Activated naive CD8-positive, alpha-beta T cell treated with anti-CD3 and anti-CD28 coated beads, Interleukin-2, amount 50 U/mL, for 16 hours (primary cell): ENCODE measurements around the gene XAF1.
"Not testable (repeated sequence)": the region's sequence is repeated elsewhere in the genome, so short reads cannot be mapped to it uniquely, and the experiment has no call there.

Experiments
- DNase-seq: peaks from one replicate; pipeline ENCODE4 v3.0.0-alpha.2; 2020; ENCODE audit warnings: low read depth, low spot score

XAF1 gene, protein sequence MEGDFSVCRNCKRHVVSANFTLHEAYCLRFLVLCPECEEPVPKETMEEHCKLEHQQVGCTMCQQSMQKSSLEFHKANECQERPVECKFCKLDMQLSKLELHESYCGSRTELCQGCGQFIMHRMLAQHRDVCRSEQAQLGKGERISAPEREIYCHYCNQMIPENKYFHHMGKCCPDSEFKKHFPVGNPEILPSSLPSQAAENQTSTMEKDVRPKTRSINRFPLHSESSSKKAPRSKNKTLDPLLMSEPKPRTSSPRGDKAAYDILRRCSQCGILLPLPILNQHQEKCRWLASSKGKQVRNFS

DNA sequence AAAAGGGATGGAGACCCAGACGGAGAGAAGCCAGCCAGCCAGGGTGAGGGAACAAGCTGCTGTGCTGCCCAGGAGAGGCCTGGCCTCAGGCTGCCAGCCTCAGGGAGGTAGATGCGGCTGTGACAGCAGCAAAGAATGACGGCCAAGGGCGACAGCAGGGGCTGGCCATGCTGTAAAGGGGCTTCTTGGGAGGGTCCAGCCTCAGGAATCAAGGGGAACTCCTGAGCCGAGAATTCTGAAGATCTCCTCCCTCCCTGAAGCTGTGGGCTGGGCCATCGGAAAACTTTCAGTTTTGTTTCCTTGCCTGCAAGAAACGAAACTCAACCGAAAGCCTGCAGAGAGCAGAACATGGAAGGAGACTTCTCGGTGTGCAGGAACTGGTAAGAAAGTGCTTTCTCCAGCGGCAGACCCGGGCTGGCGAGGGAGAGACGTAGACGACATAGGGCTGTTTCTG lies at the start of gene XAF1:
TSS of gene XAF1 (plus strand) at position 316 of the 454 bp plus-strand sequence. CDS start at position 349, 33 bp downstream.
- DNase-seq: no peak

DNA sequence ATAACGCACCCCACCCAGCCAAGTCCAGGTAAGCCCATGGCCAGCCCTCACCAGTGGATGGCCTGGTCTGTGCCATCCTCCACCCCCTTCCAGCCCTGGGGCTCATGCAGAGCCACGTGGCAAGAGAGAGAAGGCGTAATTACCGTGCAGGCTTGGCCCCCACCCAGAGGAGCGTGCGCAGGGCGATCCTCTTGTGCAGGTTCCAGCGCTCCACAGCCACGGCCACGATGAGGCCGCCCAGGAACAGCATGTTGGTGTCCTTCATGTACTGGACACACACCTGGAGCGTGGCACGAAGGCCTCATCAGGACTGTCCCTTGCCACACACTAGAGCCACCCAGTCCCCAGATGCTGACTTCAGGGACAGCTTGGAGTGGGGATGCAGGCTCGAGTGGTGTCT lies 49.3 kb upstream of the XAF1 start:
- DNase-seq: no peak

DNA sequence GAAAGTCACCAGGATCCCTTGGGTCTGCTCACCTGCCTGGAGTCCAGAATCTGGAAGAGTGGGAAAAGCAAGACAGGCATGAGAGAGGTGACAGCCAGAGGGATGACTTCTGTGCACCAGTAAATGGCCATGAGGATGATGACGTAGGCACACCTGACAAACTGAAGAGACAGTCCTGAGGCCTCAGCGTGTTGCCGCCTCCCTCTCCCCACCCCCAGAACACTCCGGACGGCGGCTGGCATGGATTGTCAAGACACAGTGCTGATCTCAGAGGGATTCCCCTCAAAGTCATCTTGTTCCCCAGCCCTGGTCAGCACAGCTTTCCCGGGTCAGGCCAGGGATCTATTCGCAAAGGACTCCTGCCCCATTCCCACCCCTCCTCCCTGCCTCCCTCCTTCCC lies 48.9 kb upstream of the XAF1 start:
- no peak for DNase-seq

DNA sequence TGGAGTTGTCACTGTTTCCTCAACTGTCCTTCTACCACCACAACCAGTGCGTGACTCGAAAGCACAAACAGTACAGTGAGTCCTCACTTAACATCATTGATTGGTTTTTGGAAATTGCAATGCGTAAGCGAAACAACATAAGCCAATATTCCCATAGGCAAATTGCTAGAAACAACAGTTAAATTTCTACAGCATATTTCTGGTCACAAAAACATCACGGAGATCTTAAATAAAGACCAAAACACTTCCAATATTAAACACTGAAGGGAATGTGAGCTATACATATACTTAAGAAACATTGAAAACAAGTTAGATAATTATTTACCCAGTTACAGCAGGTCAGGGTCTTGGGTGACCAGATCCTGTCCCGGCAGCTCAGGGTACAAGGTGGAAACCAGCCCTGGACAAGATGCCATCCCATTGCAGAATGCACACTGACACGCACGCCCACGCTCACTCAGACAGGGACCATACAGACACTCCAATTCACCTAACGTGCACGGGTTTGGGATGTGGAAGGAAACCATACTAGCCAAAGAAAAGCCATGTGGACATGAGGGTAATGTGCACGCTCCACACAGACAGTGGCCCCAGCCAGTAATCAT lies 47.4 kb upstream of the XAF1 start:
- DNase-seq: no peak

DNA sequence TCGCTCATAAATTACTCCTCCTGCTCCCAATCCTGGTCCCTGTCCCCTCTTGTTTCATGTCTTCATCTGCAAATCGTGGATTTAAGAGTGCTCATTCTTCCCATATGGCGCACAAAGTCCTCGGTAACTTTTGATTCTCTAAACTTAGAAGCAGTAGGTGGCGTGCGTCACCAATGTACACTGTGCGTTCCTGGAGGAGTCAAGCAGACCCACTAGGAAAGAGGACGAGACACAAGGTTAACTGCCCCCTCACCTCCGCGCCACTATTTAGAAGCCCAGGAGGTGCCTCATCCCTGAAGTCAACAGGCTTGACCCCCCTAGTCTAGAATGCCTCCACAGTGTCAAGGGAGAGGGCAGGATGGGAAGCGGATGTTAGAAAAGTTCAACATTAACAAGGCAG lies 45.5 kb upstream of the XAF1 start:
- DNase-seq: no peak

DNA sequence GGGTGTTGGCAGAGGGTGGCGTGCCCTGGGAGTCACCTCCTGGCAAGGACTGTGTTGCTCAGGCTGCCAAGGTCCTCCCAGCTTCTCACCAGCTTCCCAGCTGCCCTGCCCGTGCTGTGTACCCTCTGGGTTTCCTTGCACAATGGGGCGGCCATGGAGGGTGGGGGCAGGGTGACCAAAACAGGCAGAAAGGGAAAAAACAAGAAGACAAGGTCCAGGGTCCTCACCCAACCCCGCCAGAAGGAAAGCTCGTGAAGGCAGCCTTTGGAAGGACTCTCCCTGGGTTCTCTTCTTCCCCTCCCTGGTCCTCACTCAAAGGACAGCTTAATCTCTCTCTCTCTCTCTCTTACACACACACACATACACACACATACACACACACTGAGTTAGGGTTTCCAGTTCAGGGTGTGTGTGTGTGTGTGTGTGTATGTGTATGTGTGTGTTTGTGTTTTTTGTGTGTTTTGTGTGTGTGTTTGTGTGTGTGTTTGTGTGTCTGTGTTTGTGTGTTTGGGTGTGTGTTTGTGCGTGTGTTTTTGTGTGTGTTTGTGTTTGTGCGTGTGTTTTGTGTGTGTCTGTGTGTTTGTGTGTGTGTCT lies 44.7 kb upstream of the XAF1 start:
- no peak for DNase-seq

DNA sequence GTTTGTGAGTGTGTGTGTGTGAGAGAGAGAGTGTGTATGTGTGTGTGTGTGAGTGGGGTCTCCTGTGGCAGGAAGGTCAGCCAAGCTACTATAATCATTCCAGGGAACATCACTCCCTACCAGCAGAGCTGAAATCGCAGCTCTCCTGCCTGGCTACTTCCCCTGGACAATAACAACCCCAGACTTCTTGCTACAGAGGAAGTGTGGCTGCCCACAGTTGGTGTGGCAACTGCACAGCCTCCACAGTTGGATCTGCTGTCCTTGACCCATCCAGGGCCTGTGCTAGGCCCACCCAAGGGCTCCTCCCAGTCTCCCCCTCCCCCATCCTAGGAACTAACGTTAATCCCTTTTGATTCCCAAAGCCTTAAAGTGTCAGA lies 44.2 kb upstream of the XAF1 start:
- DNase-seq: no peak

DNA sequence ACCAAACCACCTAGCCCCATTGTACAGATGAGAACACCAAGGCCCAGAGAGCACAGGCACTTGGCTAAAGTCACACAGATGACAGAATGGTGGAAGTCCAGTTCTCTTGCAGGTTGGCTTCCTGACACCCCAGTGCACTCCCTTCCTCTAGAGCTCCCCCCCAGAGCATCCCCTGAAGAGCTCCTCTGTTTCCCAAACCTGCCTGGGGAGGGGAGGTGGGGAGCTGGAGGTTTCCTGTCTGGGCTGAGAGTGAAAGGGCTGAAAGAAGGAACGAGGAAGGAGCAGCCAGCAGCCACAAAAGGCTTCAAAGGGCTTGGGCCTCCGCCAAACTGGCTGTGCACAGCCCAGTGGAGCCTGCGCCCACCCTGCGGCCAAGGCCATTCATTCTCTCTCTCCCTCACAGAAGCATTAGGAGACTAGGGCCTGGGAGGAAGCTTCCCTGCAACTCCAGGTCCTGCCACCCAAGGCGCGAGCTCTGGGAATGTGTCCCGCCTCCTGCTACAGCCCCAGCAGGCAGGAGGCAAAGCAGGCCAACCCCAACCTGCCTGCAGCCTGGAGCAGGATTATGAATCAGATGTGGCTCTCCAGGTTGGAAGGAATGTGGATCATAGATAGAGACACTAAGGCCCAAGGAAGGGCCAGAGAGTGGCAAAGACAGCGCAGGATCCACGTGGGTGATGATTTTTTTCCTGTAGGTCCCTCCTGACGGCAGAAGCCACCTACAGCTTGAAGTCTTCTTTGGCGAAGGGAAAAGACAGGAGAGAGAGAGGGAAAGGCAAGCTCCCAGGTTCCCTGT lies 43.6 kb upstream of the XAF1 start:
- DNase-seq: no peak

DNA sequence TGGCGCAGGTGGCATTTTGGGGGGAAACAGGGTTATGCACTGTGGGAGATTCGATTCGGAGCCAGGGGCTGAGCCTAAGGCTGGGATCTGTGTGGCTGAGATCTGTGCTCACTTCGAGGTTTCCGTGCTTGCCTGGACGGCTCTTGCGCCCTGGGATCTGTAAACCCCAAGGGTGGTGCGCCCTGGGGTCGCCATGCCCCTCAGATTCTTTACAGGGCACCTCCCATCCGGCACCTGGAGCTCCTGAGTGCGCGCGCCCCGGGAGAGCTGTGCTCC lies 43.1 kb upstream of the XAF1 start:
- no peak for DNase-seq

DNA sequence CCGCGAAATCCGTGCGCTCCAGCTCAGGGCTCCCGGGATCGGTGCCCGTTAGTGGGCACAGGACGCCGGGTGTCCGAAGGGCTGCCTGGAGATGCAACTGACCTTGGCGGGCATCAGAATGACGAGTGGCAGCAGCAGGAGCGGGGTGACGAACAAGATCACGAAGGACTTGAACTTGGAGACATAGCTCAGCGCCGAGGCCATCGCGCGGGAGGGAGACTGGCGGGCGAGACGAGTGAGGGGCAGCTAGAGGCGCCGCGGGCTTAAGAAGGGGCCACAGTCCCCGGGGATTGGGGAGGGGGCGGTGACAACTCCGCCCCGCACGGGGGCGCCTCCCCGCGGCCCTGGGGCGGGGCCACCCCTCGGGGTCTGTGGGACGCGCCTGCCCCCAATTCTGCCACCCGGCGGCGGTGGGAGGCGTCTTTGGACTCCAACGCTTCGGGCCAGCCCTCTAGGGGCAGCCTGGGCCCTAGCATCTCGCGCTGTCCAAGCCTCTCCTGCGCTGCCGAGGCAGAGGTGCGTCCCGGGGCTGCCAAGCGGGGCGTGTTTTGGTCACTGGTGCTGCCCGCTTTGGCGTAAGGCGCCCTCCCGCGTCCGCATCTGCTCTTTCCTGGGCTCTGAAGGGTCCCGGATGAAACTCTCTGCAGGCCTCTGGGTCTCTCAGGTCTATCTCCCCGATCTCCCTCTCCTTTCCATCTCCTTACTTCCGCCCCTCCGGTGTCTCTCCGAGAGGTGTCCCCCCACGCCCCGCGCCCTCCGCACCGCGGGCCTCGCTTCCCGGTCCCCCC lies 42.5 kb upstream of the XAF1 start, which contains the start of gene SLC13A5:
TSS of gene SLC13A5 (minus strand) at position 240 of the 788 bp plus-strand sequence. CDS start at position 204, 36 bp downstream.
- no peak for DNase-seq

DNA sequence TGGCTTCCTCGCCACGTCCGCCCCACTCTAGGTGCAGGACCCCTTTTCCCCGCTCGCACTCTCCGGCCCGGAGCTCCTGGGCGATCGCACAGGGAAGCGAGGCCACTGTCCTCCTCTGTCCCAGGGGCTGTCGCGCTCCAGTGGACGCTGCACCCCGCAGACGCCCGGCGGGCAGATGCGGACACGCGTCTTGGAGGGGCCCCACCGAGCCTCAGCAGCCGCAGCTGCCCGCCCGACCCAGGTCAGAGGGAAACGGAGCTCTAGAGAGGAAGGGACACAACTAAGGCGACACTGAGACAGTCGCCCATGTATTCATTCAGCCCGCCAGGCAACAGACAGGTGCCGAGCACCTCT lies 42.0 kb upstream of the XAF1 start:
- no peak for DNase-seq

DNA sequence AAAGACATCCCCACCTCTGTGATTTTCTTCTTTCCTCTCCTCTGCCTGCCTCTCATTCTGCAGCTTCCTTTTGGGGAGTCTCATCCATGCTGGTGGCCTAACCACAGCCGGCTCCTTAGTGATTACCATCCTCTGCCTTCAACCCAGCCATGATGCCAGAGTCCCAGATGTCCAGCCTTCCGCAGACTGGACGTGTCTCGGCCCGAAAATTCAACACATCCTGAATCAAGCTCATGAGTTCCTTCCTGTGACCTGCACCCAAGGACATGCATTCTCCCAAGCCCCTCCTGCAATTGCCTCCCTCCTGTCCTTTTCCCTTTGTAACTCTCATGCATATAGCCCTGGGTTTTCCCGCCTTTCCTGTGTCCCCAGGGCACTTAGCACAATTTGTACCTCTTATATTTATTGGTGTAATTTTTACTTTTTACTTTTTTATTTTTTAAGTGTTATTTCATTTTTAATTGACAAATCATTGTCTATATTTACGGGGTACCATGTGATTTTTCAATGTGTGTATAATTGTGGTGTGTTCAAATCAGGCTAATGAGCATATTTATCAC lies 41.5 kb upstream of the XAF1 start:
- DNase-seq: no peak

DNA sequence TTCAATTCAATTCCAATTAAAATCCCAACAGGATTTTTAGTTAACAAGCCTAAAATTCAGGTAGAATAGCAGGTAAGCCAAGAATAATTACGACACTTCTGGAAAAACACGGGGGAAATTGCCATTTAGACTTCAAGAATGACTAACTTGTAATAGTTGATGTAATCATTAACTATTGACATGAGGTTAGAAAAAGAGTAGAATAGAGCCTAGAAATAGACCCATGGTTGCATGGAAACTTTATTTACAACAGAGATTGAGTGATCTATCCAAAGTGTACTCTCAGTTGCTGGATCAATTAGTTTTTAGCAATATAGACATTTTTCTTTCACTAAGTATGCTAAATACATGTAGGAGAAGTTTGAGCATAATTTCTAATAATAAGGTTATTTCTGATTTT lies 39.1 kb upstream of the XAF1 start:
- DNase-seq: no peak

DNA sequence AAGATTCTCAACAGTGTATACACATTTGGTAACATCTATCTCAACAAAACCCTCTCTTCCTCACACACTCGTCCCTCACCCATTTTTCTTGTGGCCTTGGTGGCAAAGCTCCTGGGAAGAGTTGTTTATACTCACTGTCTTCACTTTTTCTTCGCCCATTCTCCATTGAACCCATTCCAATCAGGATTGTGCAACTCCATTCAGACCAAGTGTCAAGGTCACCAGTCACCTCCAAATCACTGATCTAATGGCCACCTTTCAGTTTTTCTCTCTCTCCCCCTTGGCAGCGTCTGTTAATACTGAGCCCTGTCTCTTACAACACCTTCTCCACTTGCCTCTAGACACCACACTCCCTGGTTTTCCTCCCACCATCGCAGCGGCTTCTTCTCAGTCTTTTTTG lies 34.1 kb upstream of the XAF1 start:
- no peak for DNase-seq

DNA sequence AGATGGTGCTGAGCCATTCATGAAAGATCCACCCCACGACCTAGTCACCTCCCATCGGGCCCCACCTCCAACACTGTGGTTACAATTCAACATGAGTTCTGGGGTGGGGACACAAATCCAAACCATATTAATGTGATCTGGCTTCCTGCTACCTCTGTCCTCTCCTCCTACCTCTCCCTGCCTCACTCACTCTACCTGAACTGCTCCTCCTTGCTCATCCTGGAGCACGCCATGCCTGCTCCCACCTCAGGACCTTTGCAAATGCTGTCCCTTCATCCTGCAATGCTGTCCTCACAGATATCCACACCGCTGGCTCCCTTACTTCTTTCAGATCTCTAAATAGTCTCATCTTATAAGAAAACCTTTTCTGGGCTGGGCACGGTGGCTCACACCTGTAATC lies 31.8 kb upstream of the XAF1 start:
- no peak for DNase-seq

DNA sequence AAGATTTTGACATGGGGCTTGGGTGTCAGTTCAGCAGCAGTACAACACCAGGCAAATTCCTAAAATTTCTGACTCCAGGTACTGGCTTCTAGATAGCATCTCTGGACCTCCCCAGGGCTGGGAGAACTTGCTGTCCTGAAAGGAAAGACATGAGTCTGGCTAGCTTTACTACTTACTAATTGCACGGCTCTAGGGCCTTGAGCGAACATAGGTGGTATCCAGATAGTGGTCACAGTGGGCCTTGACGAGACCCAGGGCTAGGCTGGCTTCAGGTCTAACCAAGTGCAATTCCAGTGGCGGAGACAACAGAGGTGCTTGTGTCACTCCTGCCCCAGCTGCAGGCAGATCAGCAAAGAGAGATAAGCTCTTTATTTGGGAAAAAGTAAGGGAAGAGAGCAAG lies 26.3 kb upstream of the XAF1 start:
- no peak for DNase-seq

DNA sequence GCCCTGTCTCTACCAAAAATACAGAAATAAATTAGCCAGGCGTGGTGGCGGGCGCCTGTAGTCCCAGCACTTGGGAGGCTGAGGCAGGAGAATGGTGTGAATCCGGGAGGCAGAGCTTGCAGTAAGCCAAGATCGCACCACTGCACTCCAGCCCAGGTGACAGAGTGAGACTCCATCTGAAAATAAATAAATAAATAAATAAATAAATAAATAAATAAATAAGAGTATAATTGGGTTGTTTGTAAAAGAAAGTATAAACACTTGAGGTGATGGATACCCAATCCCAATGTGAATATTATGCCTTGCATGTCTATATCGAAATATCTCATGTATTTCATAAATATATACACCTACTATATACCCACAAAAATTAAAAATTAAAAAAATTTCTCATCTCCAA lies 9.2 kb upstream of the XAF1 start:
- not testable (repeated sequence) for DNase-seq

DNA sequence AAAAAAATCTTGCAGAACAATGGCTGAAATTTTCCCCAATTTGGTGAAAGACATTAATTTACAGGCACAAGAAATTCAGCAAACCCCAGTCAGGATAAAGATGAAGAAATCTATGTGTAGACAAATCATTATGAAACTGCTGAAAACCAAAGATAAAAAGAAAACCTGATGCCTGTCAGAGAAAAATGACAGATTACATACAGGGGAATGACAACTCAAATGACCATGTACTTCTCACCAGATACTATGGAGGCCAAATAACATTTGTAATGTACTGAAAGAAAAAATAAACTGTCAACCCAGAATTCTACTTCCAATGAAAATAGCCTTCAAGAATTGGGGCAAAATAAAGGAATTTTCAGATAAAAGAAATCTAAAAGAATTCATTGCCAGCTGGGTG lies 7.2 kb upstream of the XAF1 start:
- DNase-seq: no peak

DNA sequence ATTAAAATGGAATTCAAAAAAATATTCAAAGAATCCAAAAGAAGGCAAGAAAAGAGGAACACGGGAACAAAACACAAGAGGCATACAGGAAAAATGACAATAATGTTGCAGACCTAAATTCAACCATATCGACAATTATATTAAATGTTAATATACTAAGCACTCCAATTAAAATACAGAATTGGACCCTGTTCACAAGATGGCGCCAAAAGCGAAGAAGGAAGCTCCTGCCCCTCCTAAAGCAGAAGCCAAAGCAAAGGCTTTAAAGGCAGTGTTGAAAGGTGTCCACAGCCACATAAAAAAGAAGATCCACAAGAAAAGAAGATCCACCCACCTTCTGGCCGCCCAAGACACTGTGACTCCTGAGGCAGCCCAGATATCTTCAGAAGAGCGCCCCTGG lies 6.3 kb upstream of the XAF1 start:
- no peak for DNase-seq

DNA sequence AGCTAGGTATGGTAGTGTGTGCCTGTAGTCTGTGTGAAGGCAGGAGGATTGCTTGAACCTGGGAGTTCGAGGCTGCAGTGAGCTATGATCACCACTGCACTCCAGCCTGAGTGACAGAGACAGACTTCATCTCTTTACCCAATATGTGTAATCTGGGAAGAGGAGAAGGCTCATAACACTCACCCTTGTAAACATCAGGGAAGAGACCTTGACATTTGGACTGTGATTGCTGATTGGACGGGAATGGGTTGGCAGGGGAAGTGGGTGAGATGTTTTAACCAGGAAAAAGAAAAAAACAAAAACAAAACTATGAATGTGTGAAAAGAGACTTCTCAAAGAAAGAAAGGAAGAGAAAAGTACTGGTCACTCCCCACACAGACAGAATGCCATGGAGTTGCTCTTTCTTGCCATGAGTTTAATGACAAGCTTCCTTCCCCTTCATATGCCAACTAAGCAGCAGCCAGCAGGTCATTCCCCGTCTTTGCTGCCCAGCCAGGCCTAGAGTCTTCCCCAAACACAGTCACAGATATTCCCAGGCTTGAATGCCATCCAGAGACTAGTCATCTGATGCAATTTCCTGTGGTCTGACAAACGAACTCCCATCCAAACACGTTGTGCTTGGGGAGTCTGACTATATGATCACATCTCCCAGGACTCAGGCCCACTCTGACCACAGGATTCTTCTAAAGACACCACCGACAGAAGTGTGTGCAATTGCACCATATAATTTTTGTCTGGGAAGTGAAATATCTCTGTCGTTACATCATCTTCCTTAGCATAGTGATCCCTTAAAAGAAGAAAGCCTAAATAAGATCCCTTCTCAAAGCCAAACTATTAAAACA lies 3.6 kb upstream of the XAF1 start:
- DNase-seq: no peak

DNA sequence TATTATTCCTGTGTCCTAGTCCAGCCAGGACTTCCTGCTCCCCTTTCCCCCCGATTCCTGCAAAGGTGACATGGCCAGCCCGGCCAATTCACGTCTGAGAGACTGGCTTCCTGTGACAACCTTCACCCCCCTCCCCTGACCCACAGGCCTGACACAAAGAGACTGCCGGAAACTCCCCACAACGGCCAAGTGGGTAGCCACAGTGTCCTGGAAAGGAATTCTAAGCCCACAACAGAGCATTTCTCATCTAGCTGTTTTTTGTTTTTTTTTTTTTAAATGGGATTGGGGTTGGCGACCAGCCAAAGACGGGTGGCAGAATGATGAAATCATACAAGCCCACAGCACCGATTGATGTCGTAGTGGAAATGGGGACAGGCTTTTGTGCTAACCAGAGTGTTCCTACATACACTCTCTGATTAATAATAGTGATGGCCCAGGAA lies 2.8 kb upstream of the XAF1 start:
- DNase-seq: no peak
